Measurements from ENCODE around the gene PTPRA.
"Not testable (repeated sequence)": the region's sequence is repeated elsewhere in the genome, so short reads cannot be mapped to it uniquely, and the experiment has no call there.

The PTPRA gene

GRCh38 chr20:3000852-3001523, 127.7 kb downstream of the PTPRA start:
- no peak for TF ChIP-seq ZNF274 (IDR thresholded peaks at IDR 0.05; ENCODE audit: low read depth, low read length)
- no peak overlapping the region for H3K4me3 ChIP-seq (ENCODE audit: low read length)

- no peak overlapping the region for H3K4me3 ChIP-seq (ENCODE audit: low read length)
- TF ChIP-seq ZNF274 (IDR thresholded peaks at IDR 0.05; ENCODE audit: low read depth, low read length), result no peak
Observed at GRCh38 chr20:3003416-3003815, 130.1 kb downstream of the PTPRA start.

DNA sequence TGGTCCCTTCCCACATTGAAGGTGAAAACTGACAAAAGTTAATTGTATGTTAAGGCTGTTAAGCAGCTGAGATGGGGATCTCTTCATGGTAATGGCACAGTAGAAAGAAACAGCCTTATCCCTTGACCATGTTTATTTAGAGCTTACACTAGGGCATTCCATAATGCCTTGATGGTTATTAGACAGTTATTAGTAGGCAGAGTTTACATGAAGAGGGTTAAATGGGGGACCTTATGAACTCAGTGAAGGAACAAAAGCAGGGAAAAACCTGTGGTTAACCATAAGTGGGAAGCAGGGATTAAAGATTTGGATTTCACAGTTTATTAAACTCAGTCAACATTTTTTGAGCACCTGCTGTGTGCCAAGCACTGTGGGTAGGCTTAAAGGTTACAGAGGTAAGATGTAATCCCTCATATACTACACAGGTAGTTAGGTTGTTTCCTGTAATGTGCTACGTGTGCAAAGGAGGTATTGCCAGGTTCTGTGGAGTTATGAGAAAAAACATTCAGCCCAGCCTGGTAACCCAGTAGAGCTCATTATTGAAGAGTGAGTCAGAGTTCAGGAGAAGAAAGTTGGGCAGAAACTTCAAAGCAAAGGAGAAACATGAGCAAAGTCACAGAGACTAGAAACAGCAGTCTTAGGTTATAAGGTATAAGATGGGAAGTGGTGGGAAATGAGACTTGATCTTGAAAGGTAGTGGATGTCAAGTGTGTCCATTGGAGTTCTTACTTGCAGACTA, 137.9 kb downstream of the PTPRA start:
- no peak for TF ChIP-seq ZNF274 (IDR thresholded peaks at IDR 0.05; ENCODE audit: low read depth, low read length)

DNA sequence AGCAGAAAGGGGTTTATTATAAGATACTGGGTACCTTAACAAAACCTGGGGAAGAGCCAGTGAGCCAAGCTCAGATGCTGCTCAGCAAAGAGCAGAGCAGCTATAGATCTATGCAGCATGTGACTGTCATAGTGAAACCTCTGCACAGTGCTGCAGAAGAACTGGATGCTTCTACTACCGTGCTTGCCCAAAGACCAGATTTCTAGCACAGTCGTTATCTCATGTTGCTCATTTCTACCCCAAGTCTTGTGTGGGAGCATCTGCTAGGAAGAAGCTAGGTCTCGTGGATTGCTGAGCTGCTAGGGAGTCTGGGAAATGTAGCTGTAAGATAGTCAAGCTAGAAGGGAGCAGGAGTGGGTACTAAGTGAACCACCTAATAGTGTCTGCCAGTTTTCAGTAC, 138.5 kb downstream of the PTPRA start:
- TF ChIP-seq ZNF274 (IDR thresholded peaks at IDR 0.05; ENCODE audit: low read depth, low read length), result no peak
- no peak overlapping the region for H3K4me3 ChIP-seq (ENCODE audit: low read length)

More for the DNA sequence above, 137.9 kb downstream of the PTPRA start:
- no peak overlapping the region for H3K4me3 ChIP-seq (ENCODE audit: low read length)

DNA sequence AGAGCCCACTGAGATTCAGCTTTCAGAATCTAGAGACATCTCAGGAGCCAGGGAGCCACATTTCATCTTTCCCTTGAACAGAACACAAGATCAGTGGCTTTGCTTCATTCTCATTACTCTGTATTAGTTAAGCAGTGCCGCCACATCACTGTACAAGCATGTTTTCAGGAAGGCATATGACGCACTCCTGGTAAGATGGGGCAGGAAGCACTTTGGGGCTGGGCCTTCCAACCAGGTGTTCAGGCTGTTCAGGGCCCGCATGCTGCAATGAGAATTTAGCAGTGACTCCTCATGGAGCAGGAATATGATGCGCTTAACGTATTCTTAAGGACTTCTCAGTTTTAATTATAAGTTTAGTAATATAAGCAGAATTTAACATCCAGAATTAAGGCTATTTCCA, 140.5 kb downstream of the PTPRA start:
- no peak for TF ChIP-seq ZNF274 (IDR thresholded peaks at IDR 0.05; ENCODE audit: low read depth, low read length)

GRCh38 chr20:3014179-3014578, 140.9 kb downstream of the PTPRA start:
- no peak overlapping the region for H3K4me3 ChIP-seq (ENCODE audit: low read length)
- TF ChIP-seq ZNF274 (IDR thresholded peaks at IDR 0.05; ENCODE audit: low read depth, low read length), result no peak

More for the DNA sequence above, 140.5 kb downstream of the PTPRA start:
- no peak overlapping the region for H3K4me3 ChIP-seq (ENCODE audit: low read length)

GRCh38 chr20:3014662-3015061, 141.4 kb downstream of the PTPRA start:
- no peak for TF ChIP-seq ZNF274 (IDR thresholded peaks at IDR 0.05; ENCODE audit: low read depth, low read length)
- H3K4me3 ChIP-seq (ENCODE audit: low read length), result no peak overlapping the region

DNA sequence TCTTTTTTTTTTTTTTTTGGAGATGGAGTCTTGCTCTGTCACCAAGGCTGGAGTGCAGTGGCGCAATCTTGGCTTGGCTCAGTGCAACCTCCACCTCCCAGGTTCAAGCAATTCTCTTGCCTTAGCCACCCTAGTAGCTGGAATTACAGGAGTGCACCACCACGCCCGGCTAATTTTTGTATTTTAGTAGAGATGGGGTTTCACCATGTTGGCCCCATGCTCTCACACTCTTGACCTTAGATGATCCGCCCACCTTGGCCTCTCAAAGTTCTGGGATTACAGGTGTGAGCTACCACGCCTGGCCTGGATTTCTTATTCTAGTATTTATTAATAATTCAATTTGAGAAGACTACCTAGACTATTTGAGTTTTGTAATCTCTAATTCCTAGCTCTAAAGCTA, 142.0 kb downstream of the PTPRA start:
- not testable (repeated sequence) for H3K4me3 ChIP-seq (ENCODE audit: low read length)

GRCh38 chr20:3021327-3021726, 148.0 kb downstream of the PTPRA start:
- H3K4me3 ChIP-seq (ENCODE audit: low read length), result no peak overlapping the region
- no peak for TF ChIP-seq ZNF274 (IDR thresholded peaks at IDR 0.05; ENCODE audit: low read depth, low read length)

DNA sequence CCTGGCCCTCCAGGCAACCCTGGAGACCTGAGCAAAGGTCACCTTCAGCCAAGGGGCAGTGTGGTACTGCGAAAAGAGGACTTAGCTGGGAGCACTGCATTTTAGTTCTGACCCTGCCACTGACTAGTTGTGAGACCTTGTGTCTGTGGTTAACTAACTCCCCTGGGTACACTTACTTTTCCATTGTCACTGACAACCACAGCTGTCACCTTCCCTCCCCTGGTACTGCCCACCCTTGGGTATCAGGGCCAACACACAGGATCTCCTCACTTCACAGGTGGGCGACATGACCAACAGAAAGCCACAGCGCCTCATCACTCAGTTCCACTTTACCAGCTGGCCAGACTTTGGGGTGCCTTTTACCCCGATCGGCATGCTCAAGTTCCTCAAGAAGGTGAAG, 148.5 kb downstream of the PTPRA start:
- TF ChIP-seq ZNF274 (IDR thresholded peaks at IDR 0.05; ENCODE audit: low read depth, low read length), result no peak
- no peak overlapping the region for H3K4me3 ChIP-seq (ENCODE audit: low read length)

GRCh38 chr20:3022559-3023490, 149.5 kb downstream of the PTPRA start:
- not testable (repeated sequence) for H3K4me3 ChIP-seq (ENCODE audit: low read length)

DNA sequence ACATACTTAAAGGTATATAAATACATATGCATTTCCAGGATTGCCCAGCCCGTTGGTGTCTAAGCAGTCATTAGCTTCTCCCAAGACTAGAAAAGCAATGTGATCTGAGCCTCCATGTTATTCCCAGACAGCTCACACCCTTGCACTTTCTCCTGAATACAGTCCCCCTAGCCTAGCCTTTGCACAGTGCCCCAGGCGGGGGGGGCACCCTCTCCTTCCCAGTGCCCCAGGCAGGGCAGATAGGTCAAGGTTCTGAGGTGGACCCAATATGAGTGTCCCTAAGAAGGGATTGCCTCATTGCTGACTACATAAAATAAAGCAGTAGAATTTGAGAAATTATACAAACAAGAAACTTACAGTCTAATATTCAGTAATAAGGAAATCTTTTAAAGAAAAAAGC, 154.7 kb downstream of the PTPRA start:
- no peak for TF ChIP-seq ZNF274 (IDR thresholded peaks at IDR 0.05; ENCODE audit: low read depth, low read length)

DNA sequence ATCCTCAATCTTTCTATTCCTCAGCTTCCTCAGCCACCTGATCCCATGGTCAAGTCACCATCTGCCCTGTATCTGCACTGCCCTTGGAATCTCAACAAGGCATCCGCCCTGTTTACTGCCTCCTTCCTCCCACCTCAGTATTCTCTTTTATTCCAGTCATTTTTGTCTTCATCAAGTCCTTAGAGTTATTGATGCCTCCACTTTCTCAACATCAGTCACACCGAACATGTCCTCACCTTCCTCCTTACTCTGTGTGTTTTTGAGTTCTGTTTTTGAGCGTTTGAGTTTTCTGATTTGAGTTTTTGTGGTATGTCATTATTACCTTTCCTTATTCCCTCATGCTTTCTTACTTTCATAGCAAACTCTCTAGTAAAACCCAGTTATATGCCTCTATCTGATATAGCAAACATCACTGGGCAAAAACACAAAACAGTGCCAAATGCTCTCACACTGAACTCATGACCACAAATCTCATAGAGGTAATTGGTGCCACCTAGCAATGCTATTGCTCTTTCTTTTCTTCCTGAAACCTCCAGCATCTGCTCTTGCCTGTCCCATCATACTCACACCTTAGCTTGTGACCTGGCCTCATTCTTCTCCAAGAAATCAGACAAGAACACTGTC, 158.4 kb downstream of the PTPRA start:
- no peak for TF ChIP-seq ZNF274 (IDR thresholded peaks at IDR 0.05; ENCODE audit: low read depth, low read length)
- H3K4me3 ChIP-seq (ENCODE audit: low read length), result no peak overlapping the region

More for the DNA sequence above, 154.7 kb downstream of the PTPRA start:
- no peak overlapping the region for H3K4me3 ChIP-seq (ENCODE audit: low read length)

DNA sequence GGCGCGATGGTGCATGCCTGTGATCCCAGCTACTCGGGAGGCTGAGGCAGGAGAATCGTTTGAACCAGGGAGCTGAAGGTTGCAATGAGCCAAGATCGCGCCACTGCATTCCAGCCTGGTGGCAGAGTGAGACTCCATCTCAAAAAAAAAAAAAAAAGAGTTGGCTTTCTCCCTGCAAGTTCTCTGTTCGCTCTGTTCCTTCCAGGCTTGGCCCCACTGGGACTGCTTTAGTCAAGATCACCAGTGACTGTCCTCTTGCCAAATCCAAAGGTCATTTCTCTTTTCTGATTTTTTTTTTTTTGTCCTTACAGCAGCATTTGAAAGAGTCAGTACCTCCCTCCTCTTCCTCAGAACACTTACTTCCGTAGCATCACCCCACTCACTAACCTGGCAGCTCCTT, 159.3 kb downstream of the PTPRA start:
- no peak for TF ChIP-seq ZNF274 (IDR thresholded peaks at IDR 0.05; ENCODE audit: low read depth, low read length)
- H3K4me3 ChIP-seq (ENCODE audit: low read length), result no peak overlapping the region

Data from GM08714 (cell line).